Measurements from ENCODE around the gene FICD.

Gene FICD

DNA sequence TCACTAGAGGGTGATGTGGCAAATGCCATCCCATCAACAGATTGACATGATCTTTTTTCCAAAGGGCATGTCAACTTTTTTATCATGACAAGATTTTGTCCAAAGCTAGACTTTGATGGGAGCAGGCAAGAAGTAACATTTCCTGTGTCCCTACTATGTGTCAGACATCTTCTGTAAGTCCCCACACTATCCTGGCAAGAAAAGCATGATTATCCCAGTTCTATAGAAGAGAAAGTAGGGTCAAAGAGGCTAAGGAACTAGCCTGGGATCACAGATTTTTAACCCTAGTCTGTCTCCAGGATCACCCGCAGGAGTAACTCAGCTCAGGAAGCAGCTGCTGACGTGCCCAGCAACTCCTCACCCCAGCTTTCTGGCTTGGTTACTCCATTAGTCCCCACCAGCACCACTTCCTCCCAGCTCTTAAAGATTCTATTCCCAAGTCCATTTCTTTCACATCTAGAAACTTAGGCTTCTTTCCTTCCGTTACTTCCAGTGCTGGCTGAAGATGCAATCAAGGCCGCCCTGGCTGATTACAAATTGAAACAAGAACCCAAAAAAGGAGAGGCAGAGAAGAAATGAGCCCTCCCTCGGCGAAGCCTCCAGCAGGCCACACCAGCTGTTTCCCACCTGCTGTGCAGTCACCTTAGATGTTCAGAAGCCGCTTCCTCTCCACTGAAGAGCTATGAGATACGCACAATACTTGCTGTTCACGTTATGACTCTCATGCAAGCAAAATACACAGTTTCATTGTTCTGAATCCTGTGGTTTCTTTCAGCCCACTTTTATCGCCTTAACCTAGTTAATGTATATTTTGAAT lies 53.5 kb downstream of the FICD start:
- no peaks in the 10 kb centered on the region for H3F3A ChIP-seq (ENCODE audit: insufficient read depth, low read length)
- H3K9me2 ChIP-seq (ENCODE audit: low read depth, low read length), result no peaks in the 10 kb centered on the region
- H3K4me1 ChIP-seq (ENCODE audit: insufficient read depth, low read length, severe bottlenecking), result peaks cover 68% of the 10 kb centered on the region
- H3K9ac ChIP-seq (ENCODE audit: low read length), result peak overlapping the region; percentile 13; the same call in 1 of the 2 replicates
- no peak overlapping the region for H2AFZ ChIP-seq (ENCODE audit: low read length)
- H3K4me3 ChIP-seq (ENCODE audit: low read depth, low read length, poor library complexity, severe bottlenecking), result no peak overlapping the region
- no peaks in the 10 kb centered on the region for H4K20me1 ChIP-seq (ENCODE audit: insufficient read depth, low read length)
- no peaks in the 10 kb centered on the region for H3K9me3 ChIP-seq (ENCODE audit: low read length)
- peak overlapping the region; percentile 75 for H3K27ac ChIP-seq (ENCODE audit: low read depth, low read length, poor library complexity, severe bottlenecking)
- H3K36me3 ChIP-seq (ENCODE audit: insufficient read depth, low read length), result peaks cover 45% of the 10 kb centered on the region; the same call in 1 of the 2 replicates
- H3K4me2 ChIP-seq (ENCODE audit: low read length), result no peak overlapping the region; the same call in 1 of the 2 replicates
- TF ChIP-seq, protein P1, sequence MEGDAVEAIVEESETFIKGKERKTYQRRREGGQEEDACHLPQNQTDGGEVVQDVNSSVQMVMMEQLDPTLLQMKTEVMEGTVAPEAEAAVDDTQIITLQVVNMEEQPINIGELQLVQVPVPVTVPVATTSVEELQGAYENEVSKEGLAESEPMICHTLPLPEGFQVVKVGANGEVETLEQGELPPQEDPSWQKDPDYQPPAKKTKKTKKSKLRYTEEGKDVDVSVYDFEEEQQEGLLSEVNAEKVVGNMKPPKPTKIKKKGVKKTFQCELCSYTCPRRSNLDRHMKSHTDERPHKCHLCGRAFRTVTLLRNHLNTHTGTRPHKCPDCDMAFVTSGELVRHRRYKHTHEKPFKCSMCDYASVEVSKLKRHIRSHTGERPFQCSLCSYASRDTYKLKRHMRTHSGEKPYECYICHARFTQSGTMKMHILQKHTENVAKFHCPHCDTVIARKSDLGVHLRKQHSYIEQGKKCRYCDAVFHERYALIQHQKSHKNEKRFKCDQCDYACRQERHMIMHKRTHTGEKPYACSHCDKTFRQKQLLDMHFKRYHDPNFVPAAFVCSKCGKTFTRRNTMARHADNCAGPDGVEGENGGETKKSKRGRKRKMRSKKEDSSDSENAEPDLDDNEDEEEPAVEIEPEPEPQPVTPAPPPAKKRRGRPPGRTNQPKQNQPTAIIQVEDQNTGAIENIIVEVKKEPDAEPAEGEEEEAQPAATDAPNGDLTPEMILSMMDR (IDR thresholded peaks at IDR 0.05; ENCODE audit: low read length), result no peak
- TF ChIP-seq EZH2 (IDR thresholded peaks at IDR 0.05; ENCODE audit: borderline replicate concordance, low read length), result no peak
- no peaks in the 10 kb centered on the region for H3K27me3 ChIP-seq (ENCODE audit: insufficient read depth, low read length)
- H3K79me2 ChIP-seq (ENCODE audit: insufficient read depth, low read length), result no peaks in the 10 kb centered on the region; the same call in 1 of the 2 replicates
